Colonic mucosa (tissue), 4 donors: Measurements from ENCODE around the gene NHLRC4. TPM values are rescaled to one million over a fixed set of nuclear protein-coding genes. Genes with fewer than 3 reads are reported as not detected.

Source experiments
- DNase-seq: peaks from one replicate; pipeline ENCODE4 v3.0.0-alpha.2; 2020
- H3K27ac ChIP-seq: fragments of 200-600 bp; one replicate; pipeline ENCODE4 v1.8.0; 2021
- H3K27me3 ChIP-seq: fragments of 200-600 bp; one replicate; pipeline ENCODE4 v1.8.0; 2021
- H3K36me3 ChIP-seq: fragments of 200-600 bp; one replicate; pipeline ENCODE4 v1.8.0; 2021
- H3K4me1 ChIP-seq: fragments of 200-600 bp; one replicate; pipeline ENCODE4 v1.8.0; 2021; ENCODE audit warnings: mild to moderate bottlenecking
- H3K4me3 ChIP-seq: fragments of 200-600 bp; one replicate; pipeline ENCODE4 v1.8.0; 2021
- H3K9ac ChIP-seq, 2 donors: one replicate each; pipeline ENCODE4 v1.7.0; 2013; ENCODE audit warnings: control low read depth in 2 of 2, low read depth in 2 of 2, low read length in 2 of 2
- H3K9me3 ChIP-seq: fragments of 200-600 bp; one replicate; pipeline ENCODE4 v1.8.0; 2021
- intact Hi-C: fragments of 100-400 bp; cut with DNase I; formaldehyde crosslinking; loops from one replicate; pipeline ENCODE4 v1.14.1; 2022
- total RNA-seq, 2 donors: library from RNA; stranded (reverse); fragmentation: NEBNext Ultra II Directional in 1 of 2; extraction: Animal tissue kit (Norgen Biotek cat#: 25700) in 1 of 2; gene quantifications; one replicate each; pipeline ENCODE4 v1.2.1, GENCODE V29; 2021
- TF ChIP-seq, protein P1 (sequence below): fragments of 200-600 bp; IDR thresholded peaks from one replicate; pipeline ENCODE4 v1.8.0; 2022; ENCODE audit warnings: antibody characterized with exemption, mild to moderate bottlenecking
- donor health status: healthy.
- donor health status: DM: no; HTN: no; CAD: no.
- donor health status: DM: no; HTN: no; CAD: no.

Gene NHLRC4
- total RNA-seq, 2 donors from 2014 or later, result 0.32 to 0.35 TPM

DNA sequence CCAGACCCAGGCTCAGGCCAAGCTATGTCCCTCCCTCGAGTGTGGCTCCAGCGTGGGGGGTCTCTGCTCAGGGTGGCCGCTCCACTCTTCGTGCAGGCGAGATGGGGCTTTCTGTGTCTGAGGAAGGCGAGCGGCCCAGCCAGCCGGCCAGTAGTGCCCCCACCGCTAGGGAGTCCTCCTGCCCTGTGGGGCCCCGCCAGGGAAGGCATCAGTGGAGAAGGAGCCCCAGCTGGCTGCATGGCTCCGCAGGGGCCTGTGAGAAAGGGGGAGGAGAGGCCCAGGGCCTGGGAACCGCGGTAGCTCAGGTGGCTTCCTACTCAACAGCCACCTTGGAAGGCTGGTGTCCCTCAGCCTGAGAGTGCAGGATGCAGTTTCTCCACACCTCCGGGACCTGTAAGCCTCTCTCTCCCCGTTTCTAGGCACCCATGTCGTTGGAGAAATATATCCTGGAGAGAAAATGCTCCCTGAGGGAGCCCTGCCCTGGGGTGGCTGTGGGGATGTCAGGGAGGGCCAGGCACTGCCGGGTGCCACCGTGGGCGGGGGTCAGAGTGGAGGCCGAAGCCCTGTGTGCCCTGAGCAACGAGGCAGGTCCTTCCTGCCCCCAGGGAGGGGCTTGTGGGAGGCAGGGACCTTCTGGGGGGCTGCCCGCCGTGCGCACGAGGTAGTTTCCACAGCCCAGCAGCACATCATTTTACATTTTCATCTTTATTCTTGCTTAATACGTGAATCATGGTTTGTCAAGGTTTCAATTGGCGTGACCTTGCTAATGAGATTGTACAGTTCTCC lies 6.3 kb downstream of the NHLRC4 start:
- no peaks in the 10 kb centered on the region for H3K9me3 ChIP-seq
- H3K36me3 ChIP-seq, result no peaks in the 10 kb centered on the region
- H3K9ac ChIP-seq, result no peak overlapping the region
- no peak overlapping the region for H3K27ac ChIP-seq
- DNase-seq, result no peak
- peaks cover 13% of the 10 kb centered on the region for H3K4me1 ChIP-seq
- intact Hi-C loops, result no loop called here
- H3K4me3 ChIP-seq, result no peak overlapping the region
- no peaks in the 10 kb centered on the region for H3K27me3 ChIP-seq
- TF ChIP-seq, protein P1, sequence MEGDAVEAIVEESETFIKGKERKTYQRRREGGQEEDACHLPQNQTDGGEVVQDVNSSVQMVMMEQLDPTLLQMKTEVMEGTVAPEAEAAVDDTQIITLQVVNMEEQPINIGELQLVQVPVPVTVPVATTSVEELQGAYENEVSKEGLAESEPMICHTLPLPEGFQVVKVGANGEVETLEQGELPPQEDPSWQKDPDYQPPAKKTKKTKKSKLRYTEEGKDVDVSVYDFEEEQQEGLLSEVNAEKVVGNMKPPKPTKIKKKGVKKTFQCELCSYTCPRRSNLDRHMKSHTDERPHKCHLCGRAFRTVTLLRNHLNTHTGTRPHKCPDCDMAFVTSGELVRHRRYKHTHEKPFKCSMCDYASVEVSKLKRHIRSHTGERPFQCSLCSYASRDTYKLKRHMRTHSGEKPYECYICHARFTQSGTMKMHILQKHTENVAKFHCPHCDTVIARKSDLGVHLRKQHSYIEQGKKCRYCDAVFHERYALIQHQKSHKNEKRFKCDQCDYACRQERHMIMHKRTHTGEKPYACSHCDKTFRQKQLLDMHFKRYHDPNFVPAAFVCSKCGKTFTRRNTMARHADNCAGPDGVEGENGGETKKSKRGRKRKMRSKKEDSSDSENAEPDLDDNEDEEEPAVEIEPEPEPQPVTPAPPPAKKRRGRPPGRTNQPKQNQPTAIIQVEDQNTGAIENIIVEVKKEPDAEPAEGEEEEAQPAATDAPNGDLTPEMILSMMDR, result no peak

DNA sequence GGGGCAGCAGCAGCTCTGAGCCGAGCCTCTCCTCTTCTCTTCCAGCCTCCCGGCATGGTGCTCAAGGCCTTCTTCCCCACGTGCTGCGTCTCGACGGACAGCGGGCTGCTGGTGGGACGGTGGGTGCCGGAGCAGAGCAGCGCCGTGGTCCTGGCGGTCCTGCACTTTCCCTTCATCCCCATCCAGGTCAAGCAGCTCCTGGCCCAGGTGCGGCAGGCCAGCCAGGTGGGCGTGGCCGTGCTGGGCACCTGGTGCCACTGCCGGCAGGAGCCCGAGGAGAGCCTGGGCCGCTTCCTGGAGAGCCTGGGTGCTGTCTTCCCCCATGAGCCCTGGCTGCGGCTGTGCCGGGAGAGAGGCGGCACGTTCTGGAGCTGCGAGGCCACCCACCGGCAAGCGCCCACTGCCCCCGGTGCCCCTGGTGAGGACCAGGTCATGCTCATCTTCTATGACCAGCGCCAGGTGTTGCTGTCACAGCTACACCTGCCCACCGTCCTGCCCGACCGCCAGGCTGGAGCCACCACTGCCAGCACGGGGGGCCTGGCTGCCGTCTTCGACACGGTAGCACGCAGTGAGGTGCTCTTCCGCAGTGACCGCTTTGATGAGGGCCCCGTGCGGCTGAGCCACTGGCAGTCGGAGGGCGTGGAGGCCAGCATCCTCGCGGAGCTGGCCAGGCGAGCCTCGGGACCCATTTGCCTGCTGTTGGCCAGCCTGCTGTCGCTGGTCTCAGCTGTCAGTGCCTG lies 7.4 kb downstream of the NHLRC4 start:
- TF ChIP-seq, protein P1, result no peak
- Histone ChIP-seq H3K27me3 (no peaks in the 10 kb centered on the region), H3K36me3 (no peaks in the 10 kb centered on the region), H3K9ac (no peak overlapping the region), H3K4me3 (no peak overlapping the region), H3K4me1 (peaks cover 2% of the 10 kb centered on the region), H3K9me3 (no peaks in the 10 kb centered on the region), H3K27ac (no peak overlapping the region)
- intact Hi-C loops, result no loop called here
- DNase-seq, result no peak

DNA sequence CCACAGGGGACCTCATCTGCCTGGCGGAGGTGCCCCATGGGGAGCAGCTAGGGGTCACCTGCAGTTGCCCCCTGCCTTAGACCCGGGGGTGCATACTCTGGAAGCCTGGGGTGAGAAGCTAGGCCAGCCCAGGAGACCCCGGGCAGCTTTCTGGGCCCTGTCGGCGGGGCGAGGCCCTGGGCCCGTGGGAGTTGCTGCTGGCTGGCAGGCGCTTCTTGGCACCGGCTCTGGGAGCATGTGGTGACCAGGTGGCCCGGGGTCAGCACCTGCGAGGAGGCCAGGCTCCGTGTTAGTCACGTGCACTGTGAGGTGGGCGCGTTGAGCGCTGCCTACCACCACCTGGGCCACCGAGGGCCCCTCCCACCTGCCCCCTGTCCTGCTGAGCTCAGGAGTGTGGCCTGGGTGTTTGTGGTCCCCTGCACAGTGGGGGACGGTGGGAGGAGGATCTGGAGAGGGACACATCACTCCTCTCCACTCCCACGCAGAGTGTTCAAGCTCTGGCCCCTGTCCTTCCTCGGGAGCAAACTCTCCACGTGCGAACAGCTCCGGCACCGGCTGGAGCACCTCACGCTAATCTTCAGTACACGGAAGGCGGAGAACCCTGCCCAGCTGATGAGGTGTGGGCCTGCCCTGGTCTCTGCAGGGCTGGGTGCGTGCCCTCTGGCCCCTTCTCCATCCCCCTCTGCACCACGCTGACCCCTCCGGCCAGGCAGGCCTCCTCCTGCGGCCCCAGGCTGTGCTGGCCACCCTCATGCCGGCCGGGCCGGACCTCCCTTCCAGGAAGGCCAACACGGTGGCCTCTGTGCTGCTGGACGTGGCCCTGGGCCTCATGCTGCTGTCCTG lies 8.8 kb downstream of the NHLRC4 start:
- Histone ChIP-seq H3K4me3 (no peak overlapping the region), H3K27ac (no peak overlapping the region), H3K4me1 (no peaks in the 10 kb centered on the region), H3K27me3 (no peaks in the 10 kb centered on the region), H3K36me3 (no peaks in the 10 kb centered on the region), H3K9me3 (no peaks in the 10 kb centered on the region), H3K9ac (no peak overlapping the region)
- no peak for DNase-seq
- intact Hi-C loops, result no loop called here
- TF ChIP-seq, protein P1, result no peak

DNA sequence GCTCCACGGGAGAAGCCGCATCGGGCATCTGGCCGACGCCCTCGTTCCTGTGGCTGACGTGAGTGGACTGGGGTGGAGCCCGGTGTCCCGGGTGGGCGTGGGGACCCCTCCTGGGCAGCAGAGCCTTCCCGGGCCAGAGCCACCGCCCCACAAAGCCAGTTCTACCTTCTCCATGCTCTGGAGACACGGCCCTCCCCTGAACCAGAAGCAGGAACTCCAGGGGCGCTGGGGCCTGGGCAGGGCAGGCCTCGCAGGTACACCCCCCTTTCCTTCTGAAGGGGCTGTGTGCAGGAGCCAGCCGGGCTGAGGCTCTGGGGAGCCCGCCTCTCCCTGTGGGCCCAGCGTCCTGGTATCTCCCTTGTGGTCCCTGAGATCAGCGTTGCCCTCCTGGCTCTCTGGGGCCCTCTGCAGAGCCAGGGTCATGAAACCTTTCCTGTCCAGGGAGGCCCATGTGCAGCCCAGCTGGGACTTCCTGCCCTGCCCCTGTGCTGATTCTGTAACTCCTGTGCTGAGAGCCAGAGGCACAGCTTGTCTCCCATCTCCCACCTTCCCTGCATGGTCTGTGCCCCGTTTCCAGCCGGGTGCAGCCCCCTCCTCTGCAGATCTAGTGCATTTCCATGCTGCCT lies 9.5 kb downstream of the NHLRC4 start:
- TF ChIP-seq, protein P1, result no peak
- H3K27me3 ChIP-seq, result no peaks in the 10 kb centered on the region
- no peak overlapping the region for H3K27ac ChIP-seq
- H3K9me3 ChIP-seq, result no peaks in the 10 kb centered on the region
- no peaks in the 10 kb centered on the region for H3K36me3 ChIP-seq
- H3K4me3 ChIP-seq, result no peak overlapping the region
- no peaks in the 10 kb centered on the region for H3K4me1 ChIP-seq
- no peak for DNase-seq
- H3K9ac ChIP-seq, result no peak overlapping the region
- intact Hi-C loops, result no loop called here

DNA sequence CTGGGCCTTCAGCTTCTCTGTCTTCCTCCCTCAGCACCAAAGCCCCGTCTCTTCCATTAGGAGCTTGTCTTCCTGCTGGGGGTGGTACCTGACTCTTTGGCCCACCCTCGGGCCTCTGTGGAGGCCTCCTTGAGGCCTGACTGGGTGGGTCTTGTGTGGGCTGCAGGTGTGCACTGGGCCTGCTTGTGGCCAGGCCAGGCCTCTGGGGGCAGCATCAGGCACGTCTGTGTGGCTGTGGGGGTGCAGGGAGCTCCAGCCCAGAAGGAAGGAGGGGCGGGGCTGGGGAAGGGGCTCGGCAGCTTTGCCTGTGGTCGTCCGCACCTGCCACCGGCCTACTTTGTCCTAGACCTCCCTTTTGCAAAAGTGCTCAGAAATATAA lies 10.0 kb downstream of the NHLRC4 start:
- no peak overlapping the region for H3K9ac ChIP-seq
- no peaks in the 10 kb centered on the region for H3K4me1 ChIP-seq
- intact Hi-C loops, result no loop called here
- H3K36me3 ChIP-seq, result no peaks in the 10 kb centered on the region
- H3K27me3 ChIP-seq, result no peaks in the 10 kb centered on the region
- no peaks in the 10 kb centered on the region for H3K9me3 ChIP-seq
- TF ChIP-seq, protein P1, result no peak
- DNase-seq, result no peak
- no peak overlapping the region for H3K4me3 ChIP-seq
- H3K27ac ChIP-seq, result no peak overlapping the region
